Nephron progenitor cell (in vitro differentiated cells): ENCODE measurements around the gene TANC2.

Experiments used
- DNase-seq: peaks from one replicate; pipeline ENCODE4 v3.0.0; 2021
- H3K27ac Mint-ChIP-seq: 2 replicates; pipeline ENCODE4 v1.8.0; 2021; ENCODE audit warnings: mild to moderate bottlenecking, moderate library complexity, mixed read lengths
- H3K27me3 Mint-ChIP-seq: 2 replicates; pipeline ENCODE4 v1.8.0; 2021; ENCODE audit warnings: mild to moderate bottlenecking, low read depth, mixed read lengths; ENCODE audit not compliant: poor library complexity
- H3K36me3 Mint-ChIP-seq: 2 replicates; pipeline ENCODE4 v1.8.0; 2021; ENCODE audit warnings: low read depth, mixed read lengths
- H3K4me1 Mint-ChIP-seq: 2 replicates; pipeline ENCODE4 v1.8.0; 2021; ENCODE audit warnings: mixed read lengths
- H3K4me3 Mint-ChIP-seq: 2 replicates; pipeline ENCODE4 v1.8.0; 2021; ENCODE audit warnings: mild to moderate bottlenecking, moderate library complexity, mixed read lengths
- H3K9me3 Mint-ChIP-seq: 2 replicates; pipeline ENCODE4 v1.8.0; 2021; ENCODE audit warnings: mild to moderate bottlenecking, moderate library complexity, mixed read lengths
- CTCF ChIP-seq: fragments of 200-600 bp; sonication (generic); IDR thresholded peaks from 2 replicates; pipeline ENCODE4 v1.5.0; 2021; ENCODE audit warnings: antibody characterized with exemption

Gene TANC2

GRCh38 chr17:62998166-62998565, 32.1 kb downstream of the TANC2 start:
- Mint-ChIP-seq H3K9me3 (no peaks in the 10 kb centered on the region), H3K27ac (no peak overlapping the region), H3K36me3 (no peaks in the 10 kb centered on the region), H3K4me3 (no peak overlapping the region), H3K4me1 (no peaks in the 10 kb centered on the region), H3K27me3 (peaks cover 2% of the 10 kb centered on the region)
- no peak for DNase-seq
- no peak for TF ChIP-seq CTCF

DNA sequence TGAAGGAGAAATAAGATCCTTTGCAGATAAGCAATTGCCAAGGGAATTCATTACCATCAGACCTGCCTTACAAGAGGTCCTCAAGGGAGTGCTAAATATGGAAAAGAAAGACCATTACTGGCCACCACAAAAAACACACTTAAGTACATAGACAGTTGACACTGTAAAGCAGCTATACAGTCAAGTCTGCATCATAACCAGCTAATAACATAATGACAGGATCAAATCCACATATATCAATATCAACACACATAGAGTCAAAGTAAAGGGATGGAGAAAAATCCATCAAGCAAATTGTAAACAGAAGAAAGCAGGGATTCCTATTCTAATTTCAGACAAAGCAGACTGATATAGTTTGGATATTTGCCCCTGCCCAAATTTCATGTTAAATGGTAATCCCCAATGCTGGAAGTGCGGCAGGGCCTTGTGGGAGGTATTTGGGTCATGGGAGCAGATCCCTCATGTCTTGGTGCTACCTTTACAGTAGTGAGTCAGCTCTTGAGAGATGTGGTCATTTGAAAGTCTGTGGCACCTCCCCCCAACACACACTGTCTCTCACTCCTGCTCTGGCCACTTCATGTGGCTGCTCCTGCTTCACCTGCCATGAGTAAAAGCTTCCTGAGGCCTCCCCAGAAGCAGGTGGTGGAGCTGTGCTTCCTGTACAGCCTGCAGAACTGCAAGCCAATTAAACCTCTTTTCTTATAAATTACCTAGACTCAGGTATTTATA, 32.8 kb downstream of the TANC2 start:
- DNase-seq: no peak
- no peak overlapping the region for H3K4me3 Mint-ChIP-seq
- no peaks in the 10 kb centered on the region for H3K9me3 Mint-ChIP-seq
- H3K4me1 Mint-ChIP-seq: no peaks in the 10 kb centered on the region
- H3K27ac Mint-ChIP-seq: no peak overlapping the region
- H3K36me3 Mint-ChIP-seq: no peaks in the 10 kb centered on the region
- peaks cover 4% of the 10 kb centered on the region for H3K27me3 Mint-ChIP-seq
- no peak for TF ChIP-seq CTCF

GRCh38 chr17:62999736-63000135, 33.7 kb downstream of the TANC2 start:
- H3K27ac Mint-ChIP-seq: no peak overlapping the region
- DNase-seq: no peak
- H3K9me3 Mint-ChIP-seq: no peaks in the 10 kb centered on the region
- H3K4me3 Mint-ChIP-seq: no peak overlapping the region
- peaks cover 4% of the 10 kb centered on the region for H3K27me3 Mint-ChIP-seq
- TF ChIP-seq CTCF: no peak
- no peaks in the 10 kb centered on the region for H3K36me3 Mint-ChIP-seq
- no peaks in the 10 kb centered on the region for H3K4me1 Mint-ChIP-seq

DNA sequence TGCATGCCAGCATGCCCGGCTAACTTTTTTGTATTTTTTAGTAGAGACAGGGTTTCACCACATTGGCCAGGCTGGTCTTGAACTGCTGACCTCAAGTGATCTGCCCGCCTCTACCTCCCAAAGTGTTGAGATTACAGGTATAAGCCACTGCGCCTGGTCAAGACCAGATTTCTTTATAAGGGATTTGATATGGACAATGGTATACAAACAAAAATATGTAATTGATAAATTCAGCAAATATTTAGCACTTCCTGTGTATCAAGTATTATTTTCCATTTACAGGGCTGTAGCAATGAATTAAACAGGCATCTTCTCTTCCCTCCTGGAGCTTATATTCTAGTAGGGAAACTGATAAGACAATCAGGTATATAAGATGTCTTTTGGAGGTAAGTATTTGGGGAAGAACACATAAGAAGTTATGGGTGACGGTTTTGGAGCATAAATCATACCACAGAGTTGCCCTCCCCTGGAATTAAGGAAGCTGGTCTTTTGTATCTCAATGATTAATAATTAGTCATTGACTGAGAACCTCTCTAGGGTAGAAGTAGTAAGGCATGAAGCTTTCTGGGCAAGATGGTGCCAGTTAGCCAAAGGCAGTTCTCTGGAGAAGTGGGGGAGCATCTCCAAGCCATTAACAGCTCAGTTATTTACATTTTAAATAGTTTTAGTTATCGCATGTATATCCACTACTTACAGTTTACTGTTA, 35.8 kb downstream of the TANC2 start:
- no peak overlapping the region for H3K27ac Mint-ChIP-seq
- TF ChIP-seq CTCF: no peak
- peaks cover 4% of the 10 kb centered on the region for H3K27me3 Mint-ChIP-seq
- no peaks in the 10 kb centered on the region for H3K9me3 Mint-ChIP-seq
- H3K4me3 Mint-ChIP-seq: no peak overlapping the region
- no peaks in the 10 kb centered on the region for H3K4me1 Mint-ChIP-seq
- DNase-seq: no peak
- H3K36me3 Mint-ChIP-seq: no peaks in the 10 kb centered on the region

DNA sequence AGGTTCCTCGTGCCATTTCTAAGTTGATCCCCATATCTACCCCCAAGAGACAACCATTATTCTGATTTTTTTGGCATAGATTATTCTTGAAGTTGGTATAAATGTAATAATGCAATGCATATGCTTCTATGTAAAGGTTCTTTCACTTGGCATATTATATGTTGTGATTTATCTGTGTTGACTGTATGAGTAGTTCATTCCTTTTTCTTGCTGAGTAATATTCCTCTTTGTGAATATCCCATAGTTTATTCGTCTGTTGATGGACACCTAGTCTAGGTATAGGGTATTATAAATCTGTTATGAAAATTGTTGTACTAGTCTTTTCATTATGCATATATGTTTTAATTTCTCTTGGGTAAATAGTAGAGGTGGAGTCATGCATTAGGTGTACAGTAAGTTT, 36.6 kb downstream of the TANC2 start:
- Mint-ChIP-seq H3K27ac (no peak overlapping the region), H3K4me3 (no peak overlapping the region), H3K36me3 (no peaks in the 10 kb centered on the region), H3K27me3 (peaks cover 4% of the 10 kb centered on the region), H3K9me3 (no peaks in the 10 kb centered on the region), H3K4me1 (no peaks in the 10 kb centered on the region)
- DNase-seq: no peak
- TF ChIP-seq CTCF: no peak

- no peak for TF ChIP-seq CTCF
- DNase-seq: no peak
- Mint-ChIP-seq H3K4me1 (no peaks in the 10 kb centered on the region), H3K27ac (no peak overlapping the region), H3K27me3 (peaks cover 4% of the 10 kb centered on the region), H3K4me3 (no peak overlapping the region), H3K36me3 (peaks cover 22% of the 10 kb centered on the region), H3K9me3 (peaks cover 4% of the 10 kb centered on the region)
Measured at GRCh38 chr17:63015824-63016223, 49.8 kb downstream of the TANC2 start.
